K562 (cell line): Measurements from ENCODE around the gene ZBTB44. TPM values are rescaled to one million over a fixed set of nuclear protein-coding genes. Genes with fewer than 3 reads are reported as not detected.

Source experiments
- ATAC-seq: fragments of 200-7000 bp; cut with Tn5 transposase; 3 replicates; pipeline ENCODE4 v1.9.1; 2020; ENCODE audit warnings: moderate library complexity
- BruUV-seq: library from RNA; stranded (reverse); fragments of 400-500 nt; replicated peaks from 2 replicates; lab custom pipeline; 2021; lab: Mats Ljungman, UMichigan
- CTCF ChIA-PET: fragments of 300-600 bp; formaldehyde crosslinking; extraction: SDS; loops from one replicate; lab custom pipeline; 2021; ENCODE audit warnings: low intra/inter-chr PET ratio; lab: Yijun Ruan, JAX
- POLR2A ChIA-PET: fragments of 300-600, 350-650 bp; sonication (Branson Sonifier 250); formaldehyde crosslinking; extraction: SDS; loops from one replicate; lab custom pipeline; 2021; ENCODE audit warnings: antibody characterized with exemption, inconsistent platforms; lab: Yijun Ruan, JAX
- DNase-seq, 4 experiments: peaks; one replicate each; pipeline versions ENCODE4 v3.0.0 to v3.0.0-alpha.2; 2011 to 2018; ENCODE audit warnings: low spot score in 3 of 4, mixed read lengths in 3 of 4; ENCODE audit errors: extremely low read depth in 1 of 4
- FAIRE-seq: peaks from 2 replicates; lab custom pipeline; 2011; peaks lifted over from hg19 to GRCh38; lab: Jason Lieb, UNC
- H2AFZ ChIP-seq: 2 replicates; pipeline ENCODE4 v1.6.0; 2011; ENCODE audit warnings: low read depth, low read length, control low read depth, inconsistent platforms
- H3K27ac ChIP-seq: fragments of 200-600 bp; 3 replicates; pipeline ENCODE4 v1.8.0; 2011; ENCODE audit warnings: low read depth, mild to moderate bottlenecking, control low read depth, inconsistent platforms, low read length, moderate library complexity, mixed read lengths; ENCODE audit errors: extremely low read depth
- H3K27me3 ChIP-seq, 2 experiments: fragments of 300-600 bp in 1 of 2; 2 replicates in 1 of 2; 3 replicates in 1 of 2; pipeline versions ENCODE4 v1.6.0 to v1.8.0; 2011; ENCODE audit warnings: inconsistent platforms in 2 of 2, low read length in 2 of 2, mild to moderate bottlenecking in 1 of 2, mixed read lengths in 1 of 2, moderate library complexity in 1 of 2; ENCODE audit not compliant: control insufficient read depth in 2 of 2, insufficient read depth in 2 of 2
- H3K36me3 ChIP-seq: fragments of 300-600 bp; 3 replicates; pipeline ENCODE4 v1.8.0; 2011; ENCODE audit warnings: mild to moderate bottlenecking, low read length, inconsistent platforms; ENCODE audit not compliant: control insufficient read depth, insufficient read depth
- H3K4me1 ChIP-seq, 2 experiments: fragments of 200-600 bp in 1 of 2; replicated peaks in 1 of 2; 2 replicates in 1 of 2; 3 replicates in 1 of 2; pipeline versions ENCODE4 v1.5.1 to v1.8.0; 2011; ENCODE audit warnings: inconsistent platforms in 2 of 2, low read length in 2 of 2, mild to moderate bottlenecking in 1 of 2, mixed read lengths in 1 of 2, moderate library complexity in 1 of 2; ENCODE audit not compliant: control insufficient read depth in 2 of 2, insufficient read depth in 2 of 2
- H3K4me2 ChIP-seq: 2 replicates; pipeline ENCODE4 v1.6.1; 2011; ENCODE audit warnings: low read length, control low read depth, inconsistent platforms, mixed read lengths; ENCODE audit not compliant: insufficient read depth
- H3K4me3 ChIP-seq: fragments of 200-600 bp; sonication (generic), shearing (Covaris generic); 2 replicates; pipeline ENCODE4 v1.5.1; 2016; ENCODE audit warnings: control low read depth, inconsistent platforms
- H3K79me2 ChIP-seq: fragments of 200-600 bp; 3 replicates; pipeline ENCODE4 v1.8.0; 2011; ENCODE audit warnings: low read length, inconsistent platforms; ENCODE audit not compliant: control insufficient read depth, insufficient read depth
- H3K9ac ChIP-seq, 2 experiments: 2 replicates each; pipeline versions ENCODE4 v1.6.0 to v1.6.1; 2011; ENCODE audit warnings: low read depth in 2 of 2, low read length in 2 of 2, control low read depth in 1 of 2, inconsistent platforms in 1 of 2, mild to moderate bottlenecking in 1 of 2, mixed read lengths in 1 of 2; ENCODE audit not compliant: insufficient read depth in 1 of 2
- H3K9me1 ChIP-seq: one replicate; pipeline ENCODE4 v1.6.0; 2011; ENCODE audit warnings: inconsistent platforms, mild to moderate bottlenecking, low read length, moderate library complexity; ENCODE audit not compliant: control insufficient read depth, insufficient read depth
- H3K9me3 ChIP-seq: replicated peaks from 2 replicates; pipeline ENCODE4 v1.5.1; 2011; ENCODE audit warnings: low read depth, low read length, inconsistent platforms; ENCODE audit not compliant: control insufficient read depth, insufficient read depth
- H4K20me1 ChIP-seq: replicated peaks from 2 replicates; pipeline ENCODE4 v1.6.1; 2011; ENCODE audit warnings: low read length, inconsistent platforms, mixed read lengths; ENCODE audit not compliant: control insufficient read depth, insufficient read depth
- CBX5 ChIP-seq: IDR thresholded peaks from 2 replicates; pipeline ENCODE4 v1.6.1; 2014; ENCODE audit warnings: low read depth, borderline replicate concordance
- ILK ChIP-seq: fragments of 450-650 bp; IDR thresholded peaks from 2 replicates; pipeline ENCODE4 v1.6.1; 2016; ENCODE audit warnings: missing genetic modification characterization, low read depth, mild to moderate bottlenecking, missing compliant biosample characterization, moderate library complexity, borderline replicate concordance
- MXI1 ChIP-seq: IDR thresholded peaks from 2 replicates; pipeline ENCODE4 v1.6.1; 2011; ENCODE audit warnings: low read depth, mild to moderate bottlenecking, improper control_type of control experiment, low read length
- POLR2AphosphoS5 ChIP-seq: IDR thresholded peaks from 2 replicates; pipeline ENCODE4 v1.6.1; 2011; ENCODE audit warnings: mild to moderate bottlenecking, low read depth, low read length, moderate library complexity; ENCODE audit not compliant: control insufficient read depth, insufficient read depth
- RBM15 ChIP-seq: fragments of 200-400 bp; formaldehyde crosslinking; IDR thresholded peaks from 2 replicates; pipeline ENCODE4 v1.6.1; 2018; ENCODE audit warnings: mild to moderate bottlenecking, low read length, moderate library complexity; ENCODE audit not compliant: insufficient read depth
- RHOXF2B ChIP-seq: fragments of 250-450 bp; sonication (Bioruptor Pico); conservative IDR thresholded peaks from 2 replicates; pipeline ENCODE4 v1.5.1; 2021
- SRF ChIP-seq, 2 experiments: fragments of 250-450, 450-650 bp in 1 of 2; sonication (Bioruptor Pico) in 1 of 2; sonication (generic) in 1 of 2; formaldehyde crosslinking; IDR thresholded peaks; 2 replicates each; pipeline versions ENCODE4 v1.5.0 to v1.5.1; 2020 to 2022; ENCODE audit warnings: mild to moderate bottlenecking in 1 of 2, missing genetic modification reagents in 1 of 2
- TCF7L2 ChIP-seq: fragments of 150-350 bp; IDR thresholded peaks from 2 replicates; pipeline ENCODE4 v1.6.1; 2016; ENCODE audit warnings: low read depth, mild to moderate bottlenecking, low read length, moderate library complexity
- YBX1 ChIP-seq: fragments of 450-650 bp; IDR thresholded peaks from 2 replicates; pipeline ENCODE4 v1.7.1; 2016; ENCODE audit warnings: mild to moderate bottlenecking
- ZNF445 ChIP-seq: fragments of 250-450 bp; sonication (Bioruptor Pico); IDR thresholded peaks from 2 replicates; pipeline ENCODE4 v1.4.0; 2020; ENCODE audit warnings: low read depth, mild to moderate bottlenecking, moderate library complexity
- WGBS: fragments of 100-300 bp; shearing (Covaris generic); methylation state at CpG from one replicate; pipeline ENCODE4 v1.1.6; 2016; ENCODE audit warnings: low coverage, mixed read lengths; ENCODE audit not compliant: insufficient coverage; ENCODE audit errors: missing lambda C conversion rate; 5-methylcytosine and 5-hydroxymethylcytosine counted together
- in situ Hi-C: fragments of 300-500 bp; cut with MboI; formaldehyde crosslinking; loops from 4 replicates; pipeline ENCODE4 v1.15.0; 2018; ENCODE audit warnings: inconsistent platforms, mixed read lengths
- intact Hi-C: fragments of 100-400 bp; cut with micrococcal nuclease; formaldehyde crosslinking; loops from 2 replicates; pipeline ENCODE4 v1.14.2; 2022
- polyA plus RNA-seq, 8 experiments: library from polyadenylated mRNA; depleted of rRNA in 4 of 8; stranded (reverse) in 5 of 8; unstranded in 3 of 8; fragments of >200 nt; fragmentation: Nextera tagmentation in 2 of 8; fragmentation: Illumina TruSeq in 1 of 8; extraction: Ambion mirVana in 2 of 8; extraction: Trizol in 1 of 8; gene quantifications; 2 replicates each; pipeline versions ENCODE4 v1.2.1 to v1.2.3, GENCODE V29; 2011 to 2014; ENCODE audit warnings: inconsistent platforms in 1 of 8, missing spikeins in 1 of 8
- total RNA-seq, 7 experiments: library from RNA; depleted of rRNA in 6 of 7; stranded (reverse); fragments of >200 nt in 6 of 7; fragmentation: Illumina TruSeq in 2 of 7; extraction: Trizol in 2 of 7; gene quantifications; 2 replicates each; pipeline versions ENCODE4 v1.2.1 to v1.2.3, GENCODE V29; 2011 to 2021; ENCODE audit warnings: low replicate concordance in 1 of 7
- TF ChIP-seq, protein P1 (sequence below): sonication (generic); formaldehyde crosslinking; IDR thresholded peaks from 2 replicates; pipeline ENCODE4 v1.5.0; 2020; ENCODE audit warnings: missing genetic modification reagents
- TF ChIP-seq, protein P2 (sequence below): fragments of 250-450 bp; sonication (Bioruptor Pico); IDR thresholded peaks from 2 replicates; pipeline ENCODE4 v1.9.0; 2021; ENCODE audit warnings: mild to moderate bottlenecking

The ZBTB44 gene
- total and polyA plus RNA-seq, 9 of the 15 experiments (the other 6 are each of a cell fraction or from before 2014, with no cell fraction given) = 4.7 to 27.1 (median 17.3) TPM

DNA sequence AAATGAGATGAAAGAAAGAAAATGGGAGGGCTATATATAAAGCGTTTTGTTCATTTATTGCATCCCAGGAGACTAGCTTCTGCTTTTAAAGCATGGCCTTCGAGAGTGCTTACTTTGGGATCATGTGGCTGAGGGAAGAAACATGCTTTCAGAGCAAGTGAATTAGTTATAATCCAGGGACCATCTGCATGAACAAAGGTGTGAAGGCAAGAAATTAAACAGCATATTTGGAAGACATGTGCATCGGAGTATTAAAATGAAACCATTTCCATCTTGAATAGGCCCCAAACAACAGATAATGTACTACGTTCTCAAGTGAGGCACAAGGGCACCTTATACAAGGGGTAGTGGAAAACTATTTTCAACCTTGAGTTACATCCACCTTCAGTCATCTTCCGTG, 51.4 kb downstream of the ZBTB44 start:
- Histone ChIP-seq H4K20me1 (no peaks in the 10 kb centered on the region), H3K36me3 (peaks cover 24% of the 10 kb centered on the region; the same call in 2 of the 3 replicates), H3K27ac (no peak overlapping the region), H3K4me3 (no peak overlapping the region), H3K79me2 (no peaks in the 10 kb centered on the region; the same call in 2 of the 3 replicates), H3K9ac (no peak overlapping the region), H3K27me3 (no peaks in the 10 kb centered on the region), H3K9me3 (no peaks in the 10 kb centered on the region), H3K9me1 (no peaks in the 10 kb centered on the region), H2AFZ (no peak overlapping the region), H3K4me2 (no peak overlapping the region), H3K4me1 (no peaks in the 10 kb centered on the region)
- in situ Hi-C loops (no loop called here), intact Hi-C loops (no loop called here)
- ATAC-seq (no peak), FAIRE-seq (no peak), DNase-seq (no peak)
- CTCF ChIA-PET = no interaction called here
- no TSS peak for BruUV-seq
- WGBS = 78% methylated on average over 5 of the region's 5 CpGs
- POLR2A ChIA-PET = no interaction called here
- TF ChIP-seq, protein P1, sequence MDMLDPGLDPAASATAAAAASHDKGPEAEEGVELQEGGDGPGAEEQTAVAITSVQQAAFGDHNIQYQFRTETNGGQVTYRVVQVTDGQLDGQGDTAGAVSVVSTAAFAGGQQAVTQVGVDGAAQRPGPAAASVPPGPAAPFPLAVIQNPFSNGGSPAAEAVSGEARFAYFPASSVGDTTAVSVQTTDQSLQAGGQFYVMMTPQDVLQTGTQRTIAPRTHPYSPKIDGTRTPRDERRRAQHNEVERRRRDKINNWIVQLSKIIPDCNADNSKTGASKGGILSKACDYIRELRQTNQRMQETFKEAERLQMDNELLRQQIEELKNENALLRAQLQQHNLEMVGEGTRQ (CRISPR knock-in tag) = no peak
- no peak for TF ChIP-seq CBX5
- TF ChIP-seq ZNF445 (CRISPR knock-in tag) = no peak
- TF ChIP-seq RHOXF2B (CRISPR knock-in tag) = no peak
- no peak for TF ChIP-seq POLR2AphosphoS5
- TF ChIP-seq ILK = no peak
- TF ChIP-seq TCF7L2 = no peak
- no peak for TF ChIP-seq YBX1
- no peak for TF ChIP-seq SRF (CRISPR knock-in tag; IDR thresholded peaks at IDR 0.05)
- TF ChIP-seq, protein P2, sequence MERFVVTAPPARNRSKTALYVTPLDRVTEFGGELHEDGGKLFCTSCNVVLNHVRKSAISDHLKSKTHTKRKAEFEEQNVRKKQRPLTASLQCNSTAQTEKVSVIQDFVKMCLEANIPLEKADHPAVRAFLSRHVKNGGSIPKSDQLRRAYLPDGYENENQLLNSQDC (CRISPR knock-in tag) = no peak
- no peak for TF ChIP-seq RBM15
- TF ChIP-seq MXI1 = no peak
